DND-41 (cell line): ENCODE measurements around the gene RHAG.

Experiments used
- CTCF ChIP-seq: IDR thresholded peaks from 2 replicates; pipeline ENCODE4 v1.5.1; 2012; ENCODE audit warnings: borderline replicate concordance, low read length, moderate library complexity, mild to moderate bottlenecking; ENCODE audit not compliant: poor library complexity, severe bottlenecking; ENCODE audit errors: extremely low read depth
- EZH2 ChIP-seq: IDR thresholded peaks from 3 replicates; pipeline ENCODE4 v1.6.1; 2012; ENCODE audit warnings: borderline replicate concordance, low read depth, mild to moderate bottlenecking, moderate library complexity, low read length, inconsistent platforms; ENCODE audit not compliant: severe bottlenecking

GRCh38 chr6:49639177-49639817 is 2.7 kb upstream of the RHAG start:
- TF ChIP-seq EZH2 (no peak), CTCF (no peak)
